ENCODE results near the gene ZNF107. TPM values are rescaled to one million over a fixed set of nuclear protein-coding genes. Genes with fewer than 3 reads are reported as not detected.

Gene ZNF107
- total RNA-seq, 1 donor from 2014 or later: 1.1 TPM

- Histone ChIP-seq H3K36me3 (ENCODE audit: control insufficient read depth, insufficient read depth, low read length) (no peaks in the 10 kb centered on the region), H3K4me3 (ENCODE audit: low read depth, low read length) (no peak overlapping the region), H3K27me3 (ENCODE audit: control insufficient read depth, insufficient read depth, low read length) (no peaks in the 10 kb centered on the region)
- no peak for FAIRE-seq
- no peak for DNase-seq (ENCODE audit: low read depth)
- TF ChIP-seq CTCF (IDR thresholded peaks at IDR 0.05; ENCODE audit: insufficient read depth, low read length, severe bottlenecking): no peak
These were observed 81.9 kb downstream of the ZNF107 start for GRCh38 chr7:64747802-64748201.

DNA sequence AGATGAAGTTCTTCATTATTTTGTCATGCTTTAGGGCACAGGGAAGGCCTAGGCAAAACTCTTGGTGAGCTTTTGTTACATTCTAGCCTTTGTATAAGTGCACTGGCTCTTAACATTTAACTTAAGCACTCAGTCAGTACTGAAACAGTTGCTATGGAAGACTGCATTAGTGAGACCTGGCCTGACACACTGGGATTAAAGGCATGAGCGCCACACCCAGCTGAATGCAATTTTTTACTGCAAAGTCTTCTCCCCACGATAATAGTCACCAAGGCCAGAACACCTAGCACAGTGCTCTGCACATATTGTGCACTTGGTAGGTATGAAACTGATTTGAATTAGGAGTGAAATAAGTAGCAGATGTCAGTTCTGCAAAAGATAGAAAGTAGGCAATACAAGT lies 87.1 kb downstream of the ZNF107 start:
- no peak for DNase-seq (ENCODE audit: low read depth)
- FAIRE-seq: no peak
- no peak overlapping the region for H3K4me3 ChIP-seq (ENCODE audit: low read depth, low read length)
- no peak for TF ChIP-seq CTCF (IDR thresholded peaks at IDR 0.05; ENCODE audit: insufficient read depth, low read length, severe bottlenecking)
- no peaks in the 10 kb centered on the region for H3K36me3 ChIP-seq (ENCODE audit: control insufficient read depth, insufficient read depth, low read length)
- H3K27me3 ChIP-seq (ENCODE audit: control insufficient read depth, insufficient read depth, low read length): no peaks in the 10 kb centered on the region

GRCh38 chr7:64755865-64756264 lies 89.9 kb downstream of the ZNF107 start:
- Histone ChIP-seq H3K4me3 (ENCODE audit: low read depth, low read length) (no peak overlapping the region), H3K36me3 (ENCODE audit: control insufficient read depth, insufficient read depth, low read length) (no peaks in the 10 kb centered on the region), H3K27me3 (ENCODE audit: control insufficient read depth, insufficient read depth, low read length) (no peaks in the 10 kb centered on the region)
- FAIRE-seq (no peak), DNase-seq (ENCODE audit: low read depth) (no peak)
- TF ChIP-seq CTCF (IDR thresholded peaks at IDR 0.05; ENCODE audit: insufficient read depth, low read length, severe bottlenecking): no peak

DNA sequence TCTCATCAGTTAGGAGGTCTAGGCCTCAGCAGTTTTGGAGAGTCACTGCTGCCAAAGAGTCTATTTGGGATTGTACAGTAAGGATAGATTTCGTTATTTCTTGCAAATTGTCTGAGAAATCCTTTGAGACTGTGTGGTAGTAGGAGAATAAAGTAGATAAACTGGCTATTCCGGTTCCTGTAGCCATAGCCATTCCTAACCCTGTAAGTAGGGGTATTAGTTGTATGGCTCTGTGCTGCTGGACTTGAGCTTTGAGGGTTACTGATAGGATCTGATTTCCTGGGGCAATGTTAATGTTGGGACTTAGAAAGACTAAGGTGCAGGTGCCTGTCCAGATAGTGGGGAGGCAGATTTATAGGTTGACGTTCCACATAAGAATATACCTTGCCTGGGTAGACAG lies 92.2 kb downstream of the ZNF107 start:
- DNase-seq (ENCODE audit: low read depth): peak; percentile 6
- Histone ChIP-seq H3K27me3 (ENCODE audit: control insufficient read depth, insufficient read depth, low read length) (no peaks in the 10 kb centered on the region), H3K36me3 (ENCODE audit: control insufficient read depth, insufficient read depth, low read length) (no peaks in the 10 kb centered on the region), H3K4me3 (ENCODE audit: low read depth, low read length) (no peak overlapping the region)
- no peak for FAIRE-seq
- TF ChIP-seq CTCF (IDR thresholded peaks at IDR 0.05; ENCODE audit: insufficient read depth, low read length, severe bottlenecking): no peak

Other genes starting within 250 kb of the ZNF107 start
- 10.3 and 10.9 TPM in 2 replicates for gene ZNF680, start 103.1 kb upstream of the ZNF107 start, total RNA-seq
- 3.4 and 6.0 TPM in 2 replicates for gene ZNF138, start 128.3 kb downstream of the ZNF107 start, total RNA-seq
- 2.6 and 3.1 TPM in 2 replicates for gene ZNF273, start 237.1 kb downstream of the ZNF107 start, total RNA-seq